ENCODE measurements around the gene PRKG1. TPM values are rescaled to one million over a fixed set of nuclear protein-coding genes. Genes with fewer than 3 reads are reported as not detected.
A peak's percentile ranks its signal among the peaks of the same experiment; 100 is the strongest.

Gene PRKG1
- total RNA-seq, 1 donor, result 19.5 TPM

GRCh38 chr10:51082857-51083256 is 8.6 kb downstream of the PRKG1 start:
- no peaks in the 10 kb centered on the region for H3K4me1 ChIP-seq (ENCODE audit: insufficient read depth, low read length)
- no peak for DNase-seq (ENCODE audit: insufficient read length, low spot score, missing footprints)
- no peak overlapping the region for H3K4me3 ChIP-seq (ENCODE audit: insufficient read depth, low read length)
- H2AFZ ChIP-seq (ENCODE audit: low read length), result no peak overlapping the region
- H4K20me1 ChIP-seq (ENCODE audit: insufficient read depth, low read length), result no peaks in the 10 kb centered on the region
- no peak overlapping the region for H3K27ac ChIP-seq (ENCODE audit: low read depth, low read length)
- H3K36me3 ChIP-seq (ENCODE audit: insufficient read depth, low read length), result no peaks in the 10 kb centered on the region
- no peaks in the 10 kb centered on the region for H3K27me3 ChIP-seq (ENCODE audit: insufficient read depth, low read length)
- no peaks in the 10 kb centered on the region for H3K79me2 ChIP-seq (ENCODE audit: insufficient read depth, low read length)
- TF ChIP-seq, protein P1, sequence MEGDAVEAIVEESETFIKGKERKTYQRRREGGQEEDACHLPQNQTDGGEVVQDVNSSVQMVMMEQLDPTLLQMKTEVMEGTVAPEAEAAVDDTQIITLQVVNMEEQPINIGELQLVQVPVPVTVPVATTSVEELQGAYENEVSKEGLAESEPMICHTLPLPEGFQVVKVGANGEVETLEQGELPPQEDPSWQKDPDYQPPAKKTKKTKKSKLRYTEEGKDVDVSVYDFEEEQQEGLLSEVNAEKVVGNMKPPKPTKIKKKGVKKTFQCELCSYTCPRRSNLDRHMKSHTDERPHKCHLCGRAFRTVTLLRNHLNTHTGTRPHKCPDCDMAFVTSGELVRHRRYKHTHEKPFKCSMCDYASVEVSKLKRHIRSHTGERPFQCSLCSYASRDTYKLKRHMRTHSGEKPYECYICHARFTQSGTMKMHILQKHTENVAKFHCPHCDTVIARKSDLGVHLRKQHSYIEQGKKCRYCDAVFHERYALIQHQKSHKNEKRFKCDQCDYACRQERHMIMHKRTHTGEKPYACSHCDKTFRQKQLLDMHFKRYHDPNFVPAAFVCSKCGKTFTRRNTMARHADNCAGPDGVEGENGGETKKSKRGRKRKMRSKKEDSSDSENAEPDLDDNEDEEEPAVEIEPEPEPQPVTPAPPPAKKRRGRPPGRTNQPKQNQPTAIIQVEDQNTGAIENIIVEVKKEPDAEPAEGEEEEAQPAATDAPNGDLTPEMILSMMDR (IDR thresholded peaks at IDR 0.05; ENCODE audit: extremely low read depth, low read depth, low read length), result no peak
- H3K9me3 ChIP-seq (ENCODE audit: low read depth, low read length), result no peaks in the 10 kb centered on the region
- H3K4me2 ChIP-seq (ENCODE audit: insufficient read depth, low read length), result no peak overlapping the region

DNA sequence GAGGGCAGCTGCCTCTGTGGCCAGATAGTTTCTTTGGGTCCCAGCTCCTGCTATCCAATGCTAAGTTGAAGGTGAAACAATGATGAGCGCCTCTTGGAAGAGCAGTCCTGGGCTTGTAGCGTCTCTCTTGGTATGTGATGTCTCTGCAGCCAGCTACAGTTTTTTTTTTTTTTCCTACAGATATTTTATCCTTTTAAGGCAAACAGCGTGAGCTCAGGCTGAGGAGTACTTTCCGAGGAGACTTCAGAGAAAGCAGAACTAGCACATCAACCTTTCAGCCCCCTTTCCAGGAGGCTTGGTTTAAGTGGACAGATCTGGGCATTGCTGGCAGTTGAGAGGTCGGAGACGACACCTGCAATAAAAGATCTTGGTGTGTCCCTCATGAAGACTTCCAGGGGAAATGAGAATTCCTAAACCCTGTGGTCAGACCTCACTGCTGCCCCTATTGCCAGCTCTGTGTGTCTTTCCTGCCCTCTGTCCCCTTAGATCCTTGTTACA is 9.1 kb downstream of the PRKG1 start:
- no peaks in the 10 kb centered on the region for H3K27me3 ChIP-seq (ENCODE audit: insufficient read depth, low read length)
- no peaks in the 10 kb centered on the region for H3K36me3 ChIP-seq (ENCODE audit: insufficient read depth, low read length)
- no peak overlapping the region for H3K4me2 ChIP-seq (ENCODE audit: insufficient read depth, low read length)
- H3K4me1 ChIP-seq (ENCODE audit: insufficient read depth, low read length), result no peaks in the 10 kb centered on the region
- H4K20me1 ChIP-seq (ENCODE audit: insufficient read depth, low read length), result no peaks in the 10 kb centered on the region
- TF ChIP-seq, protein P1 (IDR thresholded peaks at IDR 0.05; ENCODE audit: extremely low read depth, low read depth, low read length), result no peak
- H2AFZ ChIP-seq (ENCODE audit: low read length), result no peak overlapping the region
- no peak overlapping the region for H3K4me3 ChIP-seq (ENCODE audit: insufficient read depth, low read length)
- no peaks in the 10 kb centered on the region for H3K9me3 ChIP-seq (ENCODE audit: low read depth, low read length)
- H3K27ac ChIP-seq (ENCODE audit: low read depth, low read length), result no peak overlapping the region
- no peaks in the 10 kb centered on the region for H3K79me2 ChIP-seq (ENCODE audit: insufficient read depth, low read length)
- DNase-seq (ENCODE audit: insufficient read length, low spot score, missing footprints), result peak; percentile 5

DNA sequence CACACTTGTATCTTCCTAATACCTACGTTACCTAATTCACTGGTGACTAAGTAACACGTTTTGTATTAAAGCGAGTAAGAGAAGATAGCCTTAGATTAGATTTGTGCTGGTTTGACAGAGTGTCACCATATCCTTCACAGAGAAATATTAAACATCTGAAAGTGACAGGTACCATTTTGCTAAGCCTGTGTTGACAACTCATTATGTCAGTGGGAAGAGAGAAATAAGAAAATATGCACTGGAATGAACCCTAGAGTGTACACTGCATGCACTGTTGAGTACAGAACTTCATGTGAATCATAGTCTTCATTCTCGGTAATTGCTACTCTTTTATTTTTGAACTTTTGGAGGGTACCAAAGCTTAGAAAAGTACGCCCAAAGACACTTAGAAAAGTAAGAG is 10.9 kb downstream of the PRKG1 start:
- TF ChIP-seq, protein P1 (IDR thresholded peaks at IDR 0.05; ENCODE audit: extremely low read depth, low read depth, low read length), result no peak
- H3K4me1 ChIP-seq (ENCODE audit: insufficient read depth, low read length), result no peaks in the 10 kb centered on the region
- H3K9me3 ChIP-seq (ENCODE audit: low read depth, low read length), result no peaks in the 10 kb centered on the region
- H3K36me3 ChIP-seq (ENCODE audit: insufficient read depth, low read length), result no peaks in the 10 kb centered on the region
- DNase-seq (ENCODE audit: insufficient read length, low spot score, missing footprints), result peak; percentile 21
- H3K4me3 ChIP-seq (ENCODE audit: insufficient read depth, low read length), result no peak overlapping the region
- no peaks in the 10 kb centered on the region for H3K79me2 ChIP-seq (ENCODE audit: insufficient read depth, low read length)
- no peaks in the 10 kb centered on the region for H4K20me1 ChIP-seq (ENCODE audit: insufficient read depth, low read length)
- no peak overlapping the region for H2AFZ ChIP-seq (ENCODE audit: low read length)
- H3K4me2 ChIP-seq (ENCODE audit: insufficient read depth, low read length), result no peak overlapping the region
- H3K27me3 ChIP-seq (ENCODE audit: insufficient read depth, low read length), result no peaks in the 10 kb centered on the region
- no peak overlapping the region for H3K27ac ChIP-seq (ENCODE audit: low read depth, low read length)

- H3K27ac ChIP-seq (ENCODE audit: low read depth, low read length), result no peak overlapping the region
- no peaks in the 10 kb centered on the region for H3K4me1 ChIP-seq (ENCODE audit: insufficient read depth, low read length)
- no peak overlapping the region for H3K4me2 ChIP-seq (ENCODE audit: insufficient read depth, low read length)
- H3K27me3 ChIP-seq (ENCODE audit: insufficient read depth, low read length), result no peaks in the 10 kb centered on the region
- TF ChIP-seq, protein P1 (IDR thresholded peaks at IDR 0.05; ENCODE audit: extremely low read depth, low read depth, low read length), result no peak
- no peak overlapping the region for H3K4me3 ChIP-seq (ENCODE audit: insufficient read depth, low read length)
- H4K20me1 ChIP-seq (ENCODE audit: insufficient read depth, low read length), result no peaks in the 10 kb centered on the region
- H3K36me3 ChIP-seq (ENCODE audit: insufficient read depth, low read length), result no peaks in the 10 kb centered on the region
- H3K79me2 ChIP-seq (ENCODE audit: insufficient read depth, low read length), result no peaks in the 10 kb centered on the region
- no peaks in the 10 kb centered on the region for H3K9me3 ChIP-seq (ENCODE audit: low read depth, low read length)
- H2AFZ ChIP-seq (ENCODE audit: low read length), result no peak overlapping the region
- DNase-seq (ENCODE audit: insufficient read length, low spot score, missing footprints), result no peak
These were observed 12.4 kb downstream of the PRKG1 start for GRCh38 chr10:51086710-51087109.
